Activated CD4-positive, CD25-positive, alpha-beta regulatory T cell treated with anti-CD3 and anti-CD28 coated beads, Interleukin-2, amount 50 U/mL, for 72 hours (primary cell): ENCODE data around the gene TMEM229B.

Experiments used
- DNase-seq: peaks from one replicate; pipeline ENCODE4 v3.0.0; 2021

TMEM229B gene

GRCh38 chr14:67447033-67447381 lies 41.5 kb downstream of the TMEM229B start:
- no peak for DNase-seq

GRCh38 chr14:67446371-67447032 lies 42.0 kb downstream of the TMEM229B start:
- DNase-seq: no peak

- DNase-seq: no peak
Measured at GRCh38 chr14:67444395-67444794, 44.1 kb downstream of the TMEM229B start.

GRCh38 chr14:67442139-67442906 lies 46.2 kb downstream of the TMEM229B start:
- no peak for DNase-seq

GRCh38 chr14:67441672-67442071 lies 46.8 kb downstream of the TMEM229B start:
- DNase-seq: no peak

- no peak for DNase-seq
Measured at GRCh38 chr14:67441256-67441655, 47.3 kb downstream of the TMEM229B start.

- DNase-seq: no peak
Measured at GRCh38 chr14:67440513-67440912, 48.0 kb downstream of the TMEM229B start.

- DNase-seq: no peak
Measured at GRCh38 chr14:67438969-67439368, 49.6 kb downstream of the TMEM229B start.

GRCh38 chr14:67436006-67436866 lies 52.3 kb downstream of the TMEM229B start:
- DNase-seq: no peak

- no peak for DNase-seq
Measured at GRCh38 chr14:67435603-67436002, 52.9 kb downstream of the TMEM229B start.

- no peak for DNase-seq
Measured at GRCh38 chr14:67432050-67432564, 56.4 kb downstream of the TMEM229B start.

GRCh38 chr14:67429510-67430205 lies 58.9 kb downstream of the TMEM229B start:
- DNase-seq: no peak

- no peak for DNase-seq
Measured at GRCh38 chr14:67428501-67429031, 60.0 kb downstream of the TMEM229B start.

- peak; percentile 64 for DNase-seq
Measured at GRCh38 chr14:67426983-67427606, 61.4 kb downstream of the TMEM229B start.

- no peak for DNase-seq
Measured at GRCh38 chr14:67426161-67426560, 62.4 kb downstream of the TMEM229B start.

GRCh38 chr14:67425608-67426007 lies 62.9 kb downstream of the TMEM229B start:
- DNase-seq: no peak

GRCh38 chr14:67424539-67424938 lies 64.0 kb downstream of the TMEM229B start:
- no peak for DNase-seq

- no peak for DNase-seq
Measured at GRCh38 chr14:67423424-67423823, 65.1 kb downstream of the TMEM229B start.

GRCh38 chr14:67421356-67422224 lies 66.9 kb downstream of the TMEM229B start:
- DNase-seq: no peak
